GM18867 (cell line): ENCODE data around the gene RXRG.

Experiments
- ATAC-seq: cut with Tn5 transposase; IDR thresholded peaks from one replicate; pipeline ENCODE4 v1.9.1; 2021; ENCODE audit warnings: mild to moderate bottlenecking, moderate library complexity; ENCODE audit not compliant: unreplicated experiment

RXRG gene

GRCh38 chr1:165415068-165415467, 29.9 kb downstream of the RXRG start:
- no peak for ATAC-seq

- ATAC-seq, result no peak
Measured at GRCh38 chr1:165414620-165415019, 30.3 kb downstream of the RXRG start.

GRCh38 chr1:165411396-165411795, 33.5 kb downstream of the RXRG start:
- ATAC-seq, result no peak

GRCh38 chr1:165409657-165410358, 35.1 kb downstream of the RXRG start:
- no peak for ATAC-seq

- ATAC-seq, result peak; percentile 49
Measured at GRCh38 chr1:165408518-165408917, 36.4 kb downstream of the RXRG start.

GRCh38 chr1:165407398-165407797, 37.5 kb downstream of the RXRG start:
- no peak for ATAC-seq

- peak; percentile 77 for ATAC-seq
Measured at GRCh38 chr1:165403835-165404482, 41.0 kb downstream of the RXRG start.

GRCh38 chr1:165402517-165403111, 42.3 kb downstream of the RXRG start:
- ATAC-seq, result no peak

- no peak for ATAC-seq
Measured at GRCh38 chr1:165397944-165398343, 47.0 kb downstream of the RXRG start.

GRCh38 chr1:165395901-165396300, 49.0 kb downstream of the RXRG start:
- ATAC-seq, result no peak

- ATAC-seq, result peak; percentile 57
Measured at GRCh38 chr1:165395478-165395877, 49.4 kb downstream of the RXRG start.

GRCh38 chr1:165392634-165393571, 52.0 kb downstream of the RXRG start:
- peak; percentile 97 for ATAC-seq

GRCh38 chr1:165389609-165390008, 55.3 kb downstream of the RXRG start:
- no peak for ATAC-seq

- no peak for ATAC-seq
Measured at GRCh38 chr1:165387961-165388360, 57.0 kb downstream of the RXRG start.

- no peak for ATAC-seq
Measured at GRCh38 chr1:165387505-165387904, 57.4 kb downstream of the RXRG start.

GRCh38 chr1:165383599-165384405, 61.1 kb downstream of the RXRG start:
- ATAC-seq, result no peak

GRCh38 chr1:165383067-165383466, 61.9 kb downstream of the RXRG start:
- ATAC-seq, result no peak

GRCh38 chr1:165381745-165382505, 63.0 kb downstream of the RXRG start:
- no peak for ATAC-seq

- ATAC-seq, result no peak
Measured at GRCh38 chr1:165376811-165377311, 68.1 kb downstream of the RXRG start.
